Epithelial cell of esophagus (primary cell): ENCODE measurements around the gene IYD.

Experiments
- DNase-seq: peaks from one replicate; pipeline ENCODE4 v3.0.0; 2010; ENCODE audit warnings: low read depth
- H3K4me3 ChIP-seq: 2 replicates; pipeline ENCODE4 v1.5.1; 2011; ENCODE audit warnings: mild to moderate bottlenecking, low read length, control low read depth
- TF ChIP-seq, protein P1 (sequence below): IDR thresholded peaks from 2 replicates; pipeline ENCODE4 v1.5.1; 2011; ENCODE audit warnings: low read depth, mild to moderate bottlenecking, low read length, control low read depth, inconsistent platforms; ENCODE audit not compliant: insufficient read depth; ENCODE audit errors: missing control alignments

The IYD gene

DNA sequence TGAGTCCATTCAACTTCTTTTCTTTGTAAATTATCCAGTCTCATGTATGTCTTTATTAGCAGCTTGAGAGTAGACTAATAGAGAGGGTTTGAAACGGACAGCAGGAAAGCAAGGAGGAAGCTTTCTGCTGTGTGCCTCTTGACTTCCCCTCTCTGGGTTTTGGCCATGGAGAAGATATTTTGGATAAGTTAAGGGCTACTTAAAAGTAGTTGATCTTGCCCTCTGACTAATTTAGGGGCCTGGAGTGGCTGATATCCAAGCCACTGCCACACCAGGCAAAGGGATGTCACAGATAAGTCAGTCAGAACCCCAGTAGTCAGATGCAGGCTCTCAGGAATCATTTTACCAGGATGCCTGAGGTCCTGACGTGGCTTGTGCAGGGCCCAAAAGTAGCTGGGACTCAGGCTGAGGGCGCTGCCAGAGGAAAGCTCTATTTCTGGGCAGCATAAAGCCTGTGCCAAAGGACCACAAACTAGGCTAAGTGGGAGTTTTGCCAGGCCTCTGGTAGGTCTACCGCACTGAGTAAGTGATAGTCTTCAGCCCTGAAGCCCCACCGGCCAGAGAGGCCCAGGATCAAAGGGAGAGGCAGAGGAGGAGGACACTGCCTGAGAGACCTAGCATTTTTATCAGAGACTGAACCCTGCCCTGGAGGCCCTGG is 41.6 kb upstream of the IYD start:
- TF ChIP-seq, protein P1, sequence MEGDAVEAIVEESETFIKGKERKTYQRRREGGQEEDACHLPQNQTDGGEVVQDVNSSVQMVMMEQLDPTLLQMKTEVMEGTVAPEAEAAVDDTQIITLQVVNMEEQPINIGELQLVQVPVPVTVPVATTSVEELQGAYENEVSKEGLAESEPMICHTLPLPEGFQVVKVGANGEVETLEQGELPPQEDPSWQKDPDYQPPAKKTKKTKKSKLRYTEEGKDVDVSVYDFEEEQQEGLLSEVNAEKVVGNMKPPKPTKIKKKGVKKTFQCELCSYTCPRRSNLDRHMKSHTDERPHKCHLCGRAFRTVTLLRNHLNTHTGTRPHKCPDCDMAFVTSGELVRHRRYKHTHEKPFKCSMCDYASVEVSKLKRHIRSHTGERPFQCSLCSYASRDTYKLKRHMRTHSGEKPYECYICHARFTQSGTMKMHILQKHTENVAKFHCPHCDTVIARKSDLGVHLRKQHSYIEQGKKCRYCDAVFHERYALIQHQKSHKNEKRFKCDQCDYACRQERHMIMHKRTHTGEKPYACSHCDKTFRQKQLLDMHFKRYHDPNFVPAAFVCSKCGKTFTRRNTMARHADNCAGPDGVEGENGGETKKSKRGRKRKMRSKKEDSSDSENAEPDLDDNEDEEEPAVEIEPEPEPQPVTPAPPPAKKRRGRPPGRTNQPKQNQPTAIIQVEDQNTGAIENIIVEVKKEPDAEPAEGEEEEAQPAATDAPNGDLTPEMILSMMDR, result no peak
- no peak for DNase-seq
- no peak overlapping the region for H3K4me3 ChIP-seq

DNA sequence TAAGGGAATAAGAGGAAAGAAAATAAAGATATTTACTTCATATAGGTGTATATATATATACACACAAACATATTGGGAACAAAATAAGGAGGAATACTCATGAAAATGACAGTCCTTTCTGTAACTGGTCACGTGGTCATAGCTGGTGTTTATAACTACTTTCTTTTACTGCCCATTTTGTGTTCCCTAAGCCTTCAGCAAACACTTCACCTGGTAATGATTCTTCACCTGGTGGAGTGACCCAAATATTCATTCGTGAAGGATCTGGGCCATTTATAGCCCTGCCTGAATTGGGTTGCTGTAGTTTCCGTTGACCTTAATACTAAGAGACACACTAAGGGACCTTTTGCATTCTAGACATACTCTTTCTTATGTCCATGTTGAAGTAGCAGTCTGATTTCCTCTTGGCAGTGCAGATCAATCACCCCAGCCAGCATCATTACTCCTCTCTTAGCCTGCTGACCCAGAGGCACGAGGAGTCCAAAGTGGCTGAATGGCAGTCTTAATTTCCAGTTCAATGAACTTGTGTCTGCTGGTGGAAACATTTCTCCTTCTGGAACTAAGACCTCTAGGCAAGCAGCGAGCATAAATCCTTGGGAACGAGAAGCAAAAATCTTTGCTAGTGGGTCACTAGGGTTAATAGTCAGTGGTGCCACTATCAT is 39.9 kb upstream of the IYD start:
- no peak overlapping the region for H3K4me3 ChIP-seq
- TF ChIP-seq, protein P1, result no peak
- DNase-seq, result no peak

DNA sequence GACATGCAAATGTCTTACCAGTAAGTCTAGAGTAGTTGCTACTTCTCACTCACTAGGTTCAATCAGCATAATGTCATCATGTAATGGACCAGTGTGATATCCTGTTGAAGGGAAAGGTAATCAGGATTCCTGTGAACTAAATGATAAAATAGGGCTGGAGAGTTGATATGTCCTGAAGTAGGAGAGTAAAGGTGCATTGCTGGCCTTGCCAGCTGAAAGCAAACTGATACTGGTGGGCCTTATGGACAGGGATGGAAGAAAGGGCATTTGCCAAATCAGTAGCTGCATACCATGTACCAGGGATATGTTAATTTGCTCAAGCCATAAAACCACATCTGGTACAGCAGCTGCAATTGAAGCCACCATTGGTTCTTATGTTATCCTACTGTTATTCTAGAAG is 37.5 kb upstream of the IYD start:
- TF ChIP-seq, protein P1, result no peak
- DNase-seq, result no peak
- no peak overlapping the region for H3K4me3 ChIP-seq

DNA sequence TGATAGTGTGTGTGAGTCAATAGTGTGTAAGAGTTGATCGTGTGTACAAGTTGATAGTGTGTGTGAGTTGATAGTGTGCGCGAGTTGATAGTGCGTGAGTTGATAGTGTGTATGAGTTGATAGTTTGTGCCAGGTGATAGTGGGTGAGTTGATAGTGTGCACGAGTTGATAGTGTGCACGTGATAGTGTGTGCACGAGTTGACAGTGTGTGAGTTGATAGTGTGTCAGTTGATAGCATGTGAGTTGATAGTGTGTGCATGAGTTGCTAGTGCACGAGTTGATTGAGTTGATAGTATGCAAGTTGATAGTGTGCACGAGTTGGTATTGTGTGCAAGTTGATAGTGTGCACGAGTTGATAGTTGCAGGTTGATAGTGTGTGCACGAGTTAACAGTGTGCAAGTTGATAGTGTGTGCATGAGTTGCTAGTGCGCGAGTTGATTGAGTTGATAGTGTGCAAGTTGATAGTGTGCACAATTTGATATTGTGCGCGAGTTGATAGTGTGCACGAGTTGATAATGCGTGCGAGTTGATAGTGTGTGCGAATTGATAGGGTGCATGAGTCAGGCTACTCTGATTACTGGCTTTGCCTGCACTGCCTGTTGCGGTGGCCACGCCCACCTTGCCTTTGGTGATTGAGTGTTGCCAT is 35.8 kb upstream of the IYD start:
- no peak overlapping the region for H3K4me3 ChIP-seq
- TF ChIP-seq, protein P1, result no peak
- DNase-seq, result peak; percentile 29

DNA sequence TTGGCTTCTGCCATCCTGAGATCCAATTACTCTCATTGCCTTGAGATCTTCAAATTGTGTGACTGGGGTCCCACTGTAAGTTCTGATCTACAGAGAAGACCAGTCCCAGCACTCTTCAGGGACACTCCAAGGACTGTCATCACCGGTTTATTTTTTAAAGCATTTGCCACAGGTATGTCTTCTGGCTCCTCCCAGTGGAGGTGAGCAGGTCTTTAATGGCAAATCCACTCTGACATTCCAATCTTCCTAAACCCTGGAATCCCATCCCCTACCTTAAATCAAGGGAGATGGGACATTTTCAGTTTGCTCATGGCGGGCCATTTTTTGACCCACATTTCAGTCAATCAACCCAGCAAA is 35.2 kb upstream of the IYD start:
- DNase-seq, result no peak
- H3K4me3 ChIP-seq, result no peak overlapping the region
- TF ChIP-seq, protein P1, result peak; percentile 27

DNA sequence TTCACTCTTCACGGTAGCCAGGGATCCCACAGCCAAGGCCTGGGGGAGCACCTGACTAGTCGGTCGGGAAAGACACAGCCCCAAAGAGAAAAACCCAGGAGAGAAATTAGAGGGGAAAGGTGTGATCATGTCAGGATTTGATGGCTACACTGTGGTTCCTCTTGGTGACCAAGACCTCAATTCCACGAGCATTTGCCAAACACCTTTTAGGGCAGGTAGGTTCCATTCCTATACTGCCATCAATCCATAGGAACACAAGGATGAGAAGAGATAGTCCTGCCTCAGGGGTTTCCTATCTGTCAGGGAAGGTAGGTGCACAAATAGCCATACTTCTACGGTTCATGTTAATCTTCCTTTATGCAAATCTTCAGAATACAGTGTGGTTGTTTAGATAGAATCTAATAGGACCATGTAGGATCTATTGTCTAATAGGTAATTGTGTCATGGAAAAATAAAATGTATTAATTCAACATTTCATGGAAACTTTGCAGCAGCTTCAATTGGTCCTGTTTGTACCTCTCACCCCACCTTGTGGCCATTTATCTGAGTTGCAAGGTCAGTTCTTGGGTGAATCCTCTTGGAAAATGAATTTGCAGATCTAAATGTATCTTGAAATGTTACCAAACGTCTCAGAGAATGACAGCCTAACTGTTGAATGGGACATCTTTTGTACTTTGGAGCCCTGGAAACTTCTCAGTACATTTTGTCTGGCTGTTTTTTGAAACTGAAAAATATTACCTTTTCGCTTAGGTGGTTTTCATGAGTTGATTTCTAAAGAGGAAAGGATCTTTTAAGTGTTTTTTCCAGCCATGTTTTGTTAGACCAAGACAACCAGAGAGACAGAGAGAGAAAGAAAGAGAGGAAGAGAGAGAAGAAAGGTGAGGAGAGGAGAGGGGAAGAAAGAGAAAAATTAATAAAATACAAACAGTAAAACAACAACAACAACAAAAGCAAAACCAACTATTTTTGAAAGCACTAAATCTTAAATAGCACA is 33.7 kb upstream of the IYD start:
- DNase-seq, result peak; percentile 82

More for the DNA sequence above, 33.7 kb upstream of the IYD start:
- H3K4me3 ChIP-seq, result no peak overlapping the region
- TF ChIP-seq, protein P1, result peak; percentile 90
